Tibial nerve (tissue), 4 donors: Measurements from ENCODE around the gene ID3. TPM values are rescaled to one million over a fixed set of nuclear protein-coding genes. Genes with fewer than 3 reads are reported as not detected.

Source experiments
- DNase-seq, 2 donors: peaks; one replicate each; pipeline ENCODE4 v3.0.0-alpha.2; 2019; ENCODE audit warnings: low spot score in 2 of 2
- H3K27ac ChIP-seq, 4 donors: fragments of 200-600 bp; sonication (generic) in 3 of 4; one replicate each; pipeline ENCODE4 v1.5.1; 2017 to 2019; ENCODE audit warnings: mild to moderate bottlenecking in 1 of 4
- H3K27me3 ChIP-seq, 2 donors: fragments of 200-600 bp; sonication (generic) in 1 of 2; one replicate each; pipeline versions ENCODE4 v1.5.1 to v1.6.0; 2017 to 2019
- H3K36me3 ChIP-seq, 3 donors: fragments of 200-600 bp; sonication (generic); one replicate each; pipeline ENCODE4 v1.5.1; 2018 to 2019
- H3K4me1 ChIP-seq, 4 donors: fragments of 200-600 bp; sonication (generic) in 3 of 4; one replicate each; pipeline ENCODE4 v1.5.1; 2017 to 2019
- H3K4me3 ChIP-seq, 4 donors: fragments of 200-600 bp; sonication (generic) in 3 of 4; one replicate each; pipeline ENCODE4 v1.5.1; 2017 to 2019; ENCODE audit warnings: mild to moderate bottlenecking in 1 of 4, moderate library complexity in 1 of 4
- H3K9me3 ChIP-seq, 4 donors: fragments of 200-600 bp; sonication (generic) in 3 of 4; one replicate each; pipeline ENCODE4 v1.5.1; 2017 to 2019
- CTCF ChIP-seq, 5 experiments: fragments of 200-600 bp in 3 of 5; fragments of 450-650 bp in 2 of 5; sonication (generic) in 3 of 5; IDR thresholded peaks; one replicate each; pipeline ENCODE4 v1.5.1; 2016 to 2019; ENCODE audit warnings: antibody characterized with exemption in 5 of 5, mild to moderate bottlenecking in 3 of 5, moderate library complexity in 2 of 5
- EP300 ChIP-seq, 2 donors: sonication (generic); formaldehyde crosslinking; IDR thresholded peaks; one replicate each; pipeline ENCODE4 v1.6.1; 2017; ENCODE audit warnings: antibody characterized with exemption in 2 of 2, mild to moderate bottlenecking in 1 of 2
- POLR2A ChIP-seq, 2 donors: fragments of 450-650 bp; IDR thresholded peaks; one replicate each; pipeline ENCODE4 v1.6.1; 2017; ENCODE audit warnings: antibody characterized with exemption in 2 of 2, mild to moderate bottlenecking in 2 of 2, moderate library complexity in 2 of 2
- WGBS, 2 donors: methylation state at CpG; one replicate each; pipeline ENCODE4 v1.1.5; 2018; 5-methylcytosine and 5-hydroxymethylcytosine counted together
- total RNA-seq, 4 donors: library from RNA; depleted of rRNA; stranded (reverse); fragments of >200 nt; gene quantifications; one replicate each; pipeline ENCODE4 v1.1.0, GENCODE V29; 2016

ID3 gene
- total RNA-seq, 4 donors from 2014 or later, result 263 to 369 (median 312) TPM

GRCh38 chr1:23593042-23593521 lies 33.8 kb upstream of the ID3 start:
- H3K27me3 ChIP-seq, result no peaks in the 10 kb centered on the region
- no peak overlapping the region for H3K27ac ChIP-seq
- no peaks in the 10 kb centered on the region for H3K9me3 ChIP-seq
- H3K4me3 ChIP-seq, result no peak overlapping the region
- no peaks in the 10 kb centered on the region for H3K36me3 ChIP-seq
- TF ChIP-seq POLR2A (IDR thresholded peaks at IDR 0.05) (no peak), CTCF (IDR thresholded peaks at IDR 0.05) (no peak), EP300 (IDR thresholded peaks at IDR 0.05) (no peak)
- peaks cover 0 to 12% (median 0%) of the 10 kb centered on the region in 4 donors for H3K4me1 ChIP-seq
- 88 to 90% methylated on average over 5 of the region's 5 CpGs for WGBS, 2 donors
- DNase-seq, result no peak

- no peak for DNase-seq
- H3K4me3 ChIP-seq, result no peak overlapping the region
- no peaks in the 10 kb centered on the region for H3K36me3 ChIP-seq
- H3K9me3 ChIP-seq, result no peaks in the 10 kb centered on the region
- 80 to 81% methylated on average over 4 of the region's 4 CpGs for WGBS, 2 donors
- peak overlapping the region in 1 of 4 donors; percentile 61 for H3K27ac ChIP-seq
- H3K27me3 ChIP-seq, result no peaks in the 10 kb centered on the region
- peaks cover 0 to 12% (median 0%) of the 10 kb centered on the region in 4 donors for H3K4me1 ChIP-seq
- no peak for TF ChIP-seq CTCF (IDR thresholded peaks at IDR 0.05)
Observed at GRCh38 chr1:23592209-23592892, 33.0 kb upstream of the ID3 start.

GRCh38 chr1:23591460-23592208 lies 32.3 kb upstream of the ID3 start:
- no peak for DNase-seq
- TF ChIP-seq CTCF (IDR thresholded peaks at IDR 0.05) (no peak), POLR2A (IDR thresholded peaks at IDR 0.05) (no peak), EP300 (IDR thresholded peaks at IDR 0.05) (no peak)
- peak overlapping the region in 1 of 4 donors; percentile 61 for H3K27ac ChIP-seq
- no peaks in the 10 kb centered on the region for H3K36me3 ChIP-seq
- H3K9me3 ChIP-seq, result no peaks in the 10 kb centered on the region
- WGBS, 2 donors, result 73 to 79% methylated on average over 14 to 15 of the region's 15 CpGs
- H3K4me3 ChIP-seq, result no peak overlapping the region
- H3K4me1 ChIP-seq, result peaks cover 0 to 12% (median 0%) of the 10 kb centered on the region in 4 donors
- no peaks in the 10 kb centered on the region for H3K27me3 ChIP-seq

GRCh38 chr1:23590058-23590783 lies 30.9 kb upstream of the ID3 start:
- Histone ChIP-seq H3K27me3 (no peaks in the 10 kb centered on the region), H3K27ac (no peak overlapping the region), H3K36me3 (no peaks in the 10 kb centered on the region), H3K4me3 (no peak overlapping the region), H3K4me1 (peaks cover 0 to 12% (median 0%) of the 10 kb centered on the region in 4 donors), H3K9me3 (no peaks in the 10 kb centered on the region)
- WGBS, 2 donors, result 68 to 76% methylated on average over 4 of the region's 4 CpGs
- no peak for DNase-seq
- TF ChIP-seq EP300 (IDR thresholded peaks at IDR 0.05) (no peak), CTCF (IDR thresholded peaks at IDR 0.05) (no peak), POLR2A (IDR thresholded peaks at IDR 0.05) (no peak)
